Ishikawa (cell line): Measurements from ENCODE around the gene CPA5.

Experiments
- CREB1 ChIP-seq: IDR thresholded peaks from 2 replicates; pipeline ENCODE4 v1.6.1; 2012; ENCODE audit warnings: low read depth
- FOXM1 ChIP-seq: IDR thresholded peaks from 2 replicates; pipeline ENCODE4 v1.6.1; 2012; ENCODE audit warnings: low read depth, borderline replicate concordance
- NFIC ChIP-seq: IDR thresholded peaks from 2 replicates; pipeline ENCODE4 v1.6.1; 2012
- RAD21 ChIP-seq: IDR thresholded peaks from 2 replicates; pipeline ENCODE4 v1.6.1; 2012; ENCODE audit warnings: low read depth
- TEAD4 ChIP-seq: IDR thresholded peaks from 2 replicates; pipeline ENCODE4 v1.6.1; 2012
- YY1 ChIP-seq: IDR thresholded peaks from 2 replicates; pipeline ENCODE4 v1.6.1; 2012; ENCODE audit warnings: low read depth
- ZBTB7A ChIP-seq: IDR thresholded peaks from 2 replicates; pipeline ENCODE4 v1.6.1; 2012; ENCODE audit warnings: low read depth
- TF ChIP-seq, protein P1 (sequence below): IDR thresholded peaks from 2 replicates; pipeline ENCODE4 v1.6.1; 2012; ENCODE audit warnings: low read depth, mild to moderate bottlenecking

DNA sequence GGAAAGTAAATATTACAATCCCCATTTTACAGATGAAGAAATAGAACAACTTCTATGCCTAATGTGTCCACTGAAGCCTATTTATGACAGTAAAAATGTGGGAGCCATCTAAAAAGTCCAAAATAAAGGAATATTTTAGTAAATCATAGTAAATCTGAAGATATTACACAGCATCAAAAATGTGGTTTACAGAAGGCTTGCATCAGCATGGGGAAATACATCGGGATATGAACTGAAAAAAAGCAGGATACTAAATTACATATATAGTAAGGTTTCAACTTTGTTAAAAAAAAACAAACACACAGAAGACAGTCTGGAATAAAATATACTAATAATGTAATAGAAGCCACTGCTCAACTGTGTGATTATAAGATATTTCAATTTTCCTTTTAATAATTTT lies 56.5 kb downstream of the CPA5 start:
- TF ChIP-seq NFIC (no peak), YY1 (no peak), ZBTB7A (no peak), CREB1 (no peak), TEAD4 (no peak), FOXM1 (no peak), RAD21 (no peak)
- TF ChIP-seq, protein P1, sequence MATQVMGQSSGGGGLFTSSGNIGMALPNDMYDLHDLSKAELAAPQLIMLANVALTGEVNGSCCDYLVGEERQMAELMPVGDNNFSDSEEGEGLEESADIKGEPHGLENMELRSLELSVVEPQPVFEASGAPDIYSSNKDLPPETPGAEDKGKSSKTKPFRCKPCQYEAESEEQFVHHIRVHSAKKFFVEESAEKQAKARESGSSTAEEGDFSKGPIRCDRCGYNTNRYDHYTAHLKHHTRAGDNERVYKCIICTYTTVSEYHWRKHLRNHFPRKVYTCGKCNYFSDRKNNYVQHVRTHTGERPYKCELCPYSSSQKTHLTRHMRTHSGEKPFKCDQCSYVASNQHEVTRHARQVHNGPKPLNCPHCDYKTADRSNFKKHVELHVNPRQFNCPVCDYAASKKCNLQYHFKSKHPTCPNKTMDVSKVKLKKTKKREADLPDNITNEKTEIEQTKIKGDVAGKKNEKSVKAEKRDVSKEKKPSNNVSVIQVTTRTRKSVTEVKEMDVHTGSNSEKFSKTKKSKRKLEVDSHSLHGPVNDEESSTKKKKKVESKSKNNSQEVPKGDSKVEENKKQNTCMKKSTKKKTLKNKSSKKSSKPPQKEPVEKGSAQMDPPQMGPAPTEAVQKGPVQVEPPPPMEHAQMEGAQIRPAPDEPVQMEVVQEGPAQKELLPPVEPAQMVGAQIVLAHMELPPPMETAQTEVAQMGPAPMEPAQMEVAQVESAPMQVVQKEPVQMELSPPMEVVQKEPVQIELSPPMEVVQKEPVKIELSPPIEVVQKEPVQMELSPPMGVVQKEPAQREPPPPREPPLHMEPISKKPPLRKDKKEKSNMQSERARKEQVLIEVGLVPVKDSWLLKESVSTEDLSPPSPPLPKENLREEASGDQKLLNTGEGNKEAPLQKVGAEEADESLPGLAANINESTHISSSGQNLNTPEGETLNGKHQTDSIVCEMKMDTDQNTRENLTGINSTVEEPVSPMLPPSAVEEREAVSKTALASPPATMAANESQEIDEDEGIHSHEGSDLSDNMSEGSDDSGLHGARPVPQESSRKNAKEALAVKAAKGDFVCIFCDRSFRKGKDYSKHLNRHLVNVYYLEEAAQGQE, result no peak
